ENCODE measurements around the gene FOXJ1.

The FOXJ1 gene

DNA sequence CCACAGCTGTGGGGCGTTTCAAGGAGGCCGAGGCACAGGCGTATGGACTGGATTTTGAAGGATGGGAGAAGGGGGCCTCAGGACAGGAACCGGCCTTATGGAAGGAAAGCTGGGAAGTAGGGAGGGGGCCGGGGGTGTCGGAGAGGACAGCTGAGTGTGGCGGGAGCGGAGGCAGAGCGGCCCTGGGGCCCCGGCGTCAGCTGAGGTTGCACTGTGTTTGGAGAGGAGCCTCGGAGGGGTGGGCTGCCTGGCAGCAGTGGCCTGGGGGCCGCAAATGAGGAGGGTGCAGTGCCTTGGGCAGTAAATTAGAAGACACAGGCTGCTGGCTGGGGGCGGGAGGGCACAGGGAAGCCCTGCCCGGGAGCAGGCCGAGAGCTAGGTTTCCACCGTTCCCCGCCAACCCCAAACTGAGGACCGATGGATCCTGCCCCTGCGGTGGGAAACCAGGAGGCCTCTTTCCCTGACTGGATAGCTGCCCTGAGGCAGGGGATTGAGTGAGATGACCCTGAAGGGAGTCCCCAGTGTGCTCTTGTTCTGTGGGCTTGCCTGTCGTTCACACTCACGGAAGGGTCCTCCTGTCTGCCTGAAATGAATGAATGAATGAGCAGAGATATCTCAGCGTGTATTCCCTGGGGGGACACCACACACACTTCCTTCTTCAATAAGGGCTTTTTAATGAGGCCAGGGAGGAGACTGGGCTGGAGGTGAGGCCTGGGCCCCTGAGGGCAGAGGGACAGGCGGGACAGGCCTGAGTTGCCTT lies 18.4 kb downstream of the FOXJ1 start:
- no peak for DNase-seq

DNA sequence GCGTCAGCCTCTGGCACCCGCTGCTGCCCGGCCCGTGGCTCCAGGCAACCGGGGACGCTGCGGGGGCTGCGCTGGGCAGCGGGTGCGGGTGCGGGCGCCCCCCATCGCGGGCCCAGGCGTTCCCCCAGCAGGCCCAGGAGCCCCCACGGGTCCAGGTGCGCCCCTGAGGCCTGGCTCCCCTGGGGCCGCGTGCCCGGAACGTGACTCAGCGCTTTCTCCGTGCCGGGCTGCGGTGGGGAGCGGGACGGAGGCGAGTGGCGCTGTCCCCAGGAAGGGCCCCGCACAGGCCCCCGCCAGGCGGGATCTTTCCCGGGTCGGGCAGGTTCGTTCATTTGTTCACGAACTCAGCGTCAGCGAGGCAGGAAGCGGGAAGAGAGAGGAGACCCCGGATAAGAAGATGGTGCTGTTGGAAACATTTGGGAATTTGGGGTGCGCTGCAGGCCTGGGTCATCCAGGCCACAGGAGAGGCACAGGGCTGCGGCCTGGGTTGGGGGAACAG lies 19.1 kb downstream of the FOXJ1 start:
- DNase-seq = peak in 1 of 2 experiments; percentile 31

DNA sequence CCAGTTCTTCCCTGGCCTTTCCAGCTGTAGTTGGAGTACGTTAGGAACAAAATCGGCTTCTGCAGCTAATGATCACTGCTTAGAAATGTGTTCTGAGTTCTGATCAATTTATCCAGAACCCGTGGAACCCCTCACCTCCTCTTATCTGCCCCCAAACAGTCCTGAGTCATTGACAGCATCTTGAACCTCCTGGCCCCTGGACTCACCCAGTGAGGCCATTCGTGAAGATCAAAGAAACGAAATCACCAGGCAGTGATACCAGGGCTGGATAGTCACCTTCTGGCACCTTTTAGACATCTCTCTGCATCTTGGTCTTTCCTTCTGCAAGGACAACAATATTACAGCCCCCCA lies 20.4 kb downstream of the FOXJ1 start:
- no peak for DNase-seq

DNA sequence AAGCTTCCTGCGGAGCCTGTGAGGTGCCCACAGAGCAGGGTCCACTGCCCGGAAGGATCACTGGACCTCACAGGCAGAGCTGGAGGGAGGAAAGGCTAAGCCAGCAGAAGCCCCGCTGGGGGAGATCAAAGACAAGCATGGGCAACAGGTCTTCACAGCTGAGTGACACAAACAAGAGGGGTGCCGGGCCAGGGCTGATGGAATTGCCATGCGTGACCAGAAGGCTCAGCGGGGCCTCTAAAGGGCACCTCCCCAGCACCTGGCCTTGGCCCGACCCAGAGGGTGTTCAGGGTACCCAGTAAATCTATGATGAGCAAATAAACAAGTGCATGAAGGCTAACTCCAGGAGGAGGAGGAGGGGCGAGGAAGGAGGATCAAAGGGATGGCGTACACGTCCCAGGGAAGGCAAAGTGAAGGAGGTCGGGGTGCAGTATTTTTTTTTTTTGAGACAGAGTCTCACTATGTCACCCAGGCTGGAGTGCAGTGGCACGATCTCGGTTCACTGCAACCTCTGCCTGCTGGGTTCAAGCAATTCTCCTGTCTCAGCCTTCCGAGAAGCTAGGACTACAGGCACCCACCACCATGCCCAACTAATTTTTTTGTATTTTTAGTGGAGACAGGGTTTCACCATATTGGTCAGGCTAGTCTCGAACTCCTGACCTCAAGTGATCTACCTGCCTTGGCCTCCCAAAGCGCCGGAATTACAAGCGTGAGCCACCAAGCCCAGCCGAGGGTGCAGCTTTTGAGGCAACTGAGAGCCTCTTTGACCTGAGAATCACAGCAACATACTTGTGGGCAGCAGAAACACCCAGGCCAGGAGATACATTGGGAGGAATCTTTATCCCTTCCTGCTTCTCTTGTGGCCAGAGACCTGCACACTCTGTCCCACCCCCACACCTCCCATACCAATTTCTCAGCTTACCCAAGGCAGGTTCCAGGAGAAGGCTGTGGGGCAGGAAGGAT lies 21.4 kb downstream of the FOXJ1 start:
- DNase-seq = no peak

DNA sequence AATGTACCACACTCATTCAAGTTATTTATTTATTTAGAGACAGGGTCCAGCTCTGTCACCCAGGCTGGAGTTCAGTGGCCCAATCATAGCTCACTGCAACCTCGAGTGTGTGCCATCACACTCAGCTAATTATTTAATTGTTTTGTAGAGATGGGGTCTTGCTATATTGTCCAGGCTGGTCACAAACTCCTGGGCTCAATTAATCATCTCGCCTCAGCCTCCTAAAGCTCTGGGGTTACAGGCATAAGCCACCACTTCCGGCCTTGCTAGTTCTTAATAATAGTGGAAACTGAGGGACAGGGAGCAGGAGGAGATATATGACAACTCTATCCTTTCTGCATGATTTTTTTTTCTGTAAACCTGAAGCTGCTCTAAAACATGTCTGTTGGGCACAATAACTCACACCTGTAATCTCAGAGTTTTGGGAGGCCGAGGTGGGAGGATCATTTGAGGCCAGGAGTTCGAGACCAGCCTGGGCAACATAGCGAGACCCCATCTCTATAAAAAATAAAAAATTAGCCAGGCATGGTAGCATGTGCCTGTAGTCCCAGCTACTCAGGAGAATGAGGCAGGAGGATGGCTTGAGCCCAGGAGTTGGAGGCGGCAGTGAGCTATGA lies 25.8 kb downstream of the FOXJ1 start:
- no peak for DNase-seq

DNA sequence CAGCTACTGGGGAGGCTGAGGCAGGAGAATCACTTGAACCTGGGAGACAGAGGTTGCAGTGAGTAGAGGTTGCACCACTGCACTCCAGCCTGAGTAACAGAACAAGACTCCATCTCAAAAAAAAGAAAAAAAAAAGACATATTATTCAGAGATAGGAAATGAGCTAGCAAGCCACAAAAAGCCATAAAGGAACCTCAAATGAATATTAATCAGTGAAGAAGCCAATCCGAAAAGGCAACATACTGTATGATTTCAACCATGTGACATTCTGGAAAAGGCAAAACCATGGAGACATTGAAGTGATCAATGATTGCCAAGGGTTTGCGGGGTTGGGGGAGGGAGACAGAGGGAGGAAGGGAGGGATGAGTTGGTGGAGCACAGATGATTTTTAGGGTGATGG lies 29.1 kb downstream of the FOXJ1 start:
- DNase-seq = no peak

DNA sequence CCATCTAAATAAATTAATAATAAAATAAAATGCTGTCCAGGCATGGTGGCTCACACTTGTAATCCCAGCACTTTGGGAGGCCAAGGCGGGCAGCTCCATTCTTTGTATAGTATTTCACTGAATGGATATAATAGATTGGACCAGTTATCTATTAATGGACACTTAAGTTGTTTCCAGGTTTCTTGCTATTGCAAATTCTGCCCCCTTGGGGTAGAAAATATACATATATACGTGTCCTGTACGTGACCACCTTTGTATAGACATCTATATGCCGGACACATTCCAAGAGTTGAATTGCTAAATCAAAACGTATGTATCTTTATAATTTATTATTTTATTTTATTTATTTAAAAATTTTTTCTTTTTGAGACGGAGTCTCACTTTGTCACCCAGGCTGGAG lies 33.5 kb downstream of the FOXJ1 start:
- no peak for DNase-seq

DNA sequence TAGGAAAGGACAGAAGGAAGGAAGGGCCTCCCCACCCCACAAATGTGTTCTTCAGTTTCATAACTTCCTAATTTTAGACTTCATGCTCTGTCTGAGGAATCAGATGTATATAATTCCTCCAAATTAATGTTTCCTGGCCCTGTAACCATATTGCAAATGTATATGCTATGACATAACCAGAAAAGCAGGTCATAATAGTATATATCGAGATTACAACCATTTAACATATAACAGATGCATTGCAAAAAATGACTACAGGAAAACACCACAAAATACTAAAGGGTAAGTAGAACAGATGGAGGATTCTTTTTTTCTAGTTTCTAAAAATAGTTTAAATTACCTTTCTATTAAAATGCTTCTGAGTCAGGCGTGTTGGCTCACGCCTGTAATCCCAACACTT lies 34.3 kb downstream of the FOXJ1 start:
- DNase-seq = no peak

DNA sequence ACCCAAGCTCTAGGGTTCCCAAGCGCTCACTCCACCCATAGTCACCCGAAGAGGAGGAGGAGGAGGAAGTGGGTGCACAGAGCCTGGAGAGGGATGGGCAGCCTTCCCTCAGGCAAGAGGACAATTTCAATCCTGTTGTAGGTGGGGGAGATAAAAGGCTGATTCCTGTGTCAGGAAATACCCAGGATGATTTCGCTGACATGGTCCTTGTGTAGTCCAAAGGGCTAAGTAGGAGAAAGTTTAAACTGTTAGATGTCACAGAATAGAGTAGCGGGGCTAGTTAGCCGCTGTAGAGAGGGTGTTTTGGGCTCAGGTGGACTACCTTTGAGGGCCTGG lies 36.2 kb downstream of the FOXJ1 start:
- no peak for DNase-seq

DNA sequence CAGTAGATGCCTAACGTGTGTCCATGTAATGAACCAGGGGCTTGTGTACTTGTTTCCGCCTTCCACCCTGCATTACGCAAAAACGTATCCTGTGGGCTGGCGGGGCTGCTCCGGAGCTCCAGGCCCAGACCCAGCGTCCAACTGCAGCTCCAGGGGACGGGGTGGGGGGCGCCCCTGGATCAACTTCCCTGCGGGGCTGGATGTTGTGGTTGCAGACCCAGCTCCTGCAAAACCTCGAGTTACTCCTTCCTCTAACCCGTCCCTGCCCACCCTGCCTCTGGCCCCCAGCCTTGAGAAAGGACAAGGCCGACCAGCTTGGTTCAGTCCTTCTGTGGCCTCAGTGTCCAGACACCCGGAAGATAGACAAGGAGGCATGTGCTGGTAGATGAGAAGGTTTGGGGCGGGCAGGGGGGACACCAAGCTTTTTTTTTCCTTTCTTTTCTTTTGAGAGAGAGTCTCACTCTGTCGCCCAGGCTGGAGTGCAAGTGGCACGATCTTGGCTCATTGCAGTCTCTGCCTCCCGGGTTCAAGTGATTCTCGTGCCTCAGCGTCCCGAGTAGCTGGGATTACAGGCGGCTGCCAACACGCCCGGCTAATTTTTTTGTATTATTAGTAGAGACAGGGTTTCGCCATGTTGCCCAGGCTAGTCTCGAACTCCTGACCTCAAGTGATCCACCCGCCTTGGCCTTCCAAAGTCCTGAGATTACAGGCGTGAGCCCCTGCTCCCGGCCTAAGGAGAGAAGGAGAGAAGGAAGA lies 36.7 kb downstream of the FOXJ1 start:
- no peak for DNase-seq

DNA sequence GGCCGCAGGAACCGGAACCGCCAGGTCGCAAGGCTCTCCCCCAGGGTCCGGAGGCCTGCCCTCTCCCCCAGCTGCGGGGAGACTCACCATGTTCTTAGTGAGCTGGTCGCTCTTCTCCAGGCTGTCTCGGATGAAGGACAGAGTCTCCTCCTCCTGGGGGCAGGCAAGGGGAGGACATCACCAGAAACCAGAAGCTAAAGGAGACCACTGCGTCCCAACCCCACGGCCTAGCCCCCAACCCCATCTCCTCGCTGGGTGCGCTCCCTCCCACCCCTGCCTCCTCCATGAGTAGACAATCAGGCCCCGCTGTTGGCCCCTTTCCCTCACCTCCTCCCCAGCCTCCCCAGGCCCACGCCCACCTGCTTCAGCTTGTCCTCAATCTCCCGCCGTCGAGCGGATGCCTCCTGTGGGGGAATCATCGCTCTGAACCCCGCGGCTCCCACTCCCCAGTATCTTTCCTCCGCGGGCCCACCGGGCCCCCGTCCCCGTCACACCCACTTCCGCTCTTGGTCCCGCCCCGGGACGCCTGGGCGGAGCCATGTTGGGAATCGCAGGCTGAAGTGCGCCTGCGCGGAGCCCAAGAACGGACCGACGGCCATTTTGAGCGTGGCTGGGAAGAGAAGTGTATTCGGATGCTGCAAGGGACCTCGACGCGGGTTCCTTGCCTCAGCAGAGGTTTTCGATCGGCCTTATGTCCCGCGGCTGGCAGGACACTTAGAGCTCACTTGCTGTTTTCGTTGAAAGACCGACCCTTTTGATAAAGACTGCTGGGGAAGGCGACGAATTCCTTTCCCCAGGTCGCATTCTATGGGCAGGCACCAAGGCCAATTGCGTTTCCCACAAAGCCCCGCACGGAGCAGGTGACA lies 37.5 kb downstream of the FOXJ1 start, which contains the start of gene EXOC7:
Gene EXOC7, minus strand, starts transcription at position 514 of the 866 bp plus-strand sequence. Its CDS starts 95 bp downstream, at position 419.
- peak; percentile 93 to 94 for DNase-seq

DNA sequence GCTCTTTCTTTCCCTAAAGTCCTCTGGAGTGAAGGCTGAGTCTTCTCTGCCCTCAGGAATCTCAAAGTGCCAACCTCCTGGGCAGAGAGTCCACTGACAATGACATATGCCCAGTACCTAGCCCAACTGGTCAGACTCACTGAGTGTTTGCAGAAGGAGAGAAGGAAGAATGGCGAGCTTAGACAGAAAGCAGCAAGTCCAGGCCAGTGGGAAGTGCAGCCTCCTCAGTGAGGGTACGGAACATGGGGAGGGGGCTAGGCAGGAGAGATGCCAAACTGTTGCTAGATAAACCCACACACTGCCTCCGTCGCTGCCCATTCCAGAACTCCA lies 38.1 kb downstream of the FOXJ1 start:
- DNase-seq = no peak

DNA sequence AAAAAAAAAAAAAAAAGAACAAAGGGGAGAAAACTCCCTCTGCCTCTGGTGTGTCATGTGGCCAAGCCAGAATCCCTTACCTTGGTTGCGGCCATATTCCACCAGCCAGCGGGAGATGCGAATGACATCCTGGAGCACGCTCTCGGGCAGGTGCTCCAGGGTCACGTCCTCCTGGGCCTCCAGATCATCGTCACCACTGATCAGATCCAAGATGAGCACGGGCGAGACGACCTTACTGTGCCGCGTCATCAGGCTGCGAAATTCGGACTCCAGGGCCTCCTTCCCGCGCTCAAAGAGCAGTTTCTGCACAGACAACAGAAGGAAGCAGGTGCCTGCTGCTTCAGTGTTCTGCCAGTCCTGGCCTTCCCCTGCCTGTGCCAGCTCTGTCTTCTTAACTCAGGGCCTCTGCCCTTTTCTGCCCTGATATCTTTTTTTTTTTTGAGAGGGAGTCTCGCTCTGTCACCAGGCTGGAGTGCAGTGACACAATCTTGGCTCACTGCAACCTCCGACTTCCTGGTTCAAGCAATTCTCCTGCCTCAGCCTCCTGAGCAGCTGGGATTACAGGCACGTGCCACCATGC lies 43.2 kb downstream of the FOXJ1 start:
- no peak for DNase-seq

DNA sequence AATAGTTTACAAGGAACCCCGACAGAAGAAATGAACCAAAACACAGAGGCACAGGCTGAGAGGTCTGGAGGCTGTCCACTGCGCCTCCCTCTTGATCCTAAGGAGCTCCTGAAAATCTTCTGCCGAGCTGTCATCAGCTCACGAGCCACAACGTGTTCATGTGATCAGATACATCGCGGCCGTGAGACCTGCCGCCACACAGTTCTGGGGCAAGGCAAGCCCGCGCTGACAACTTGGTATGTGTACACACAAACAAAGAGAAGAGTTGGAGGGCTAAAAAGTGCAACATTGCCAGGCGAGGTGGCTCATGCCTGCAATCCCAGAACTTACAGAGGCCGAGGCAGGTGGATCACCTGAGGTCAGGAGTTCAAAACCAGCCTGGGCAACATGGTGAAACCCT lies 45.1 kb downstream of the FOXJ1 start:
- DNase-seq = no peak

DNA sequence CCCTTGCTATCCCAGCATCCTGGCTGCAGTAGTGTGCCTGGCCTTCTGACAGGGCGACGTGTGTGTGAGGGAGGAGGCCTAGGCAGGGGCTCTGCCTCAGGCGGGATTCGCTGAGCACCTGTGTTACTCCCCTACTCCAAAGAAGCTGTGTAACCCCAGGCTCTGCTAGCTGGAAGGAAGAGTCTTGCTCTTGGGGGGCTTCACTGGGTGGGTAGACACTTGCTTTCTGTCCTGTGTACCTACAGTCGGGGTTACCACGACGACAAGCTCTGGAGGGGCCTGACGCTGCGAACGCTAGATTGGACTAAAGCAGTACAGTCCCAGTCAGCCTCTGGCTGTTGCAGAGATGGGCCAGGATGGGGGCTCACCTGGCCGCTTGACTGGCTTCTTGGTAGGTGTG lies 47.0 kb downstream of the FOXJ1 start:
- DNase-seq = no peak

DNA sequence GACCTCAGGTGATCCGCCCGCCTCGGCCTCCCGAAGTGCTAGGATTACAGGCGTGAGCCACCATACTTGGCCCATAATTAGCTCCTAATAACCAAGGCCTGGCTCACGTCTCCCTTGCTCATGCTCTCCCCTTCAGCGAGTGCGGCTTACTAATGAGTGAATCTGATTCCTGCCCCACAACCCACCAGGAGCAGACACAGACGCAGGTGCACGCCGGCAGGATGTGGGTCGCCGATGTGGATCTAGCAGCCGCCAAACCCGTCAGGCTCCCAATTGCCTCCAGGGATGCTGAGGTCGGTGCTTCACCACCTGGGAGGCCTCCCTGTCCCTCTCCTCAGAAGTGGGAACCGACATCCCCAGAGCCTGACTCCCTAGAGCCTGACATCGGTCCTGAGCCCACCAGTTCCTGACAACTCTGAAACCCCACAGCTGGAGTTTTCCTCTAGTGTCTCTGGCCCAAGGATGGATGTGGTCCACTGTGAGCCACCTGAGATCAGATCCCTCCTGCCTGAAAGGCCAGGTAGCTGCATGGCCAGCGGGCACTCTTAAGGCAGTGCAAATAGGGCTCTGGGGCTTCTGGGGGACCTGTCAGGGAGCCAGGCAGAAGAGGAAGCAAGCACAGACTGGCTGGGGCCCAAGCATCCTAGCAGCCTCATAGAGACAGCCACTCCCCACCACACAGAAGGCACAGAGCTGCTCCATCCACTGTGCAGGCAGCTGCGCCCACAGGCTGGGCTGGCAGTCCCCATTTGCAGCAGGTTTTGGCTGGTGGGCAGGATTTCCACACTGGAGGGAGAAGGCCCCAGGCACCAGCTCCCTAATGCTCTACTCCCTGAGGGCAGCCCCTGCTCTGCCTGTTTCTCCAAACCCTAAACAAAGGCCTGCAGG lies 48.3 kb downstream of the FOXJ1 start:
- DNase-seq = no peak

DNA sequence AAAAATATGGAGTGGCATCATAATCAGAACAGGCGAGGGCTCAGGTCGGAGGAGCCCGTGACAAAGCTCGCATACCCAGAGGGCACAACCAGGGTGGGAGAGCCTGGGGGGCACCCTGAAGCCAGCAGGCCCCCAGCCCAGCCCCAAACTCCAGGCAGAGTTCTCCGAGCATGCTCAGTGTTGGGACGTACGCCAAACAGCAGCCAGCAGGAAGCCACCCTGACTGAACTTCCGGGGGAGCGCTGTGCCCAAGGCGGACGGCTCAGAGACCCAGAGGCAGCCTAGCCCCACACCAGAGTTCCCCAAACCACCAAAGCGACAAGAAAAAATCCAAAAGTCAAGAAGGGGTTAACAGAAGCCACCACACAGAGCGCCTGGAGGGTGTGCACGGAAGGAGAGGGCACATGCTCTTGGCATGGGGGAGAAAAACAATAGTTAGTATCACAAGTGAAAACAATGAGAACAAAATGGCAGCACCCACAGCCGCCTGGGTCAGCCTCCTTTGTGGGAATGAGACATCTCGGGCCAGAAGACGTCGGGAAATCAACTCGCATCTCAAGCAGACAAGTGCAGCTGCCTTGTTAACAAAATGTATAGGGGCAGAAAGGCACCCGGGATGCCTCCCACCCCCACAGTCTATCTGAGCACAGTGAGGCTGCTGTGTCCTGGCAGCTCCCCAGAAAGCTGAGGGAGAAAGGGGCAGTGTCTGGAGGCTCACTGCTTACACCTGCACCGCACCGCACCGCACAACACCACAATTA lies 49.3 kb downstream of the FOXJ1 start:
- no peak for DNase-seq

DNA sequence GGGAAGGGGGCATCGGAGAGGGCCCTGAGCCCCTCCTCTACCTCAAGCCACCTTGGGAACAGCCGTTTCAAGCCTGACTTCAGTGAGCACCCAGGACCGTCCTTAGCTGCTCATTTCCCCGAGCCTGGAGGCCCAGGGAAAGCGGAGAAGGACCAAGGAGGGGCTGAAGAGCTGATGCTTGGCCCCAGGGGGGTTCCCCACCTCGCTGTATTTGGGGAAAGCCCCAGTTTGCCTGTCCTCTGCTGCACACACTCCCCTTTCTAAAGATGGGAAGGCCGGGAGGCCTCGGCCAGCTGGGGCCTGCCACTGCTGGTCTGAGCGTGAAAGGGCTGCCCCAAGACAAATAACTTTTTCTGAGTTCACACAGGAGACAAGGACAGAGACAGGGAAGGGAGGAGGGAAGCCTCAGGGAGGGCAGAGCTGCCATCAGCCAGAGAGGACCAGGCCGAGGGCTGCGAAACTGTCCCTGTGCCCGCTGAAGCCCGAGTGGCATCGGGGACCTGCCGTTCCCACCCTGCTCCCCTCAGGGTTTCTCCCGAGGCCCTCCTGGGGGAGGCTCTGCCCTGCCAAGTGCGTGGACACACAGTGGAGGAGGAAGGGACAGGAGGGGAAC lies 50.4 kb downstream of the FOXJ1 start:
- DNase-seq = no peak

All from activated CD4-positive, alpha-beta T cell treated with anti-CD3 and anti-CD28 coated beads, Interleukin-2, amount 50 U/mL, for 48 hours (primary cell).